PC-9 (cell line): ENCODE results near the gene ADSS1. TPM values are rescaled to one million over a fixed set of nuclear protein-coding genes. Genes with fewer than 3 reads are reported as not detected.

Source experiments
- BruUV-seq: library from RNA; stranded (reverse); fragments of 400-500 nt; replicated peaks from 2 replicates; lab custom pipeline; 2021; lab: Mats Ljungman, UMichigan
- CTCF ChIA-PET: fragments of 300-600 bp; sonication (Branson Sonifier 250); formaldehyde crosslinking; loops from one replicate; lab custom pipeline; 2022; ENCODE audit warnings: antibody characterized with exemption; lab: Charles Lee
- POLR2A ChIA-PET: fragments of 300-600 bp; sonication (Branson Sonifier 250); formaldehyde crosslinking; loops from one replicate; lab custom pipeline; 2022; ENCODE audit warnings: antibody characterized with exemption; ENCODE audit not compliant: unreplicated experiment; lab: Charles Lee
- DNase-seq, 2 experiments: peaks; one replicate each; pipeline versions ENCODE4 v3.0.0 to v3.0.0-alpha.2; 2015 to 2022; ENCODE audit warnings: mixed read lengths in 1 of 2
- H2AFZ ChIP-seq: fragments of 200-600 bp; sonication (generic); 2 replicates; pipeline ENCODE4 v1.8.1; 2017; ENCODE audit warnings: antibody characterized with exemption
- H3F3A ChIP-seq: fragments of 200-600 bp; sonication (generic); 2 replicates; pipeline ENCODE4 v1.8.1; 2017; ENCODE audit warnings: antibody characterized with exemption, mild to moderate bottlenecking, low read depth; ENCODE audit not compliant: insufficient read depth
- H3K27ac ChIP-seq: fragments of 200-600 bp; sonication (generic); 2 replicates; pipeline ENCODE4 v1.6.1; 2016; ENCODE audit warnings: mixed run types
- H3K27me3 ChIP-seq: fragments of 200-600 bp; sonication (generic); 2 replicates; pipeline ENCODE4 v1.6.1; 2016; ENCODE audit warnings: low read depth, mixed run types; ENCODE audit not compliant: insufficient read depth
- H3K36me3 ChIP-seq: fragments of 200-600 bp; sonication (generic); 2 replicates; pipeline ENCODE4 v1.6.1; 2016; ENCODE audit warnings: low read depth, mixed run types
- H3K4me1 ChIP-seq: fragments of 200-600 bp; sonication (generic); replicated peaks from 2 replicates; pipeline ENCODE4 v1.6.1; 2016; ENCODE audit warnings: mixed run types; ENCODE audit not compliant: insufficient read depth
- H3K4me2 ChIP-seq: fragments of 200-600 bp; sonication (generic); 2 replicates; pipeline ENCODE4 v1.6.1; 2017; ENCODE audit warnings: mixed run types
- H3K4me3 ChIP-seq: fragments of 200-600 bp; sonication (generic); 2 replicates; pipeline ENCODE4 v1.6.1; 2016; ENCODE audit warnings: mixed run types
- H3K79me2 ChIP-seq: fragments of 200-600 bp; sonication (generic); 2 replicates; pipeline ENCODE4 v1.6.1; 2017; ENCODE audit warnings: low read depth, mixed run types
- H3K9me2 ChIP-seq: fragments of 200-600 bp; sonication (generic); 2 replicates; pipeline ENCODE4 v1.8.1; 2017; ENCODE audit warnings: mild to moderate bottlenecking; ENCODE audit not compliant: insufficient read depth
- H3K9me3 ChIP-seq: fragments of 200-600 bp; sonication (generic); 2 replicates; pipeline ENCODE4 v1.8.1; 2016; ENCODE audit warnings: low read depth; ENCODE audit not compliant: insufficient read depth
- H4K20me1 ChIP-seq: fragments of 200-600 bp; sonication (generic); 2 replicates; pipeline ENCODE4 v1.8.1; 2017; ENCODE audit not compliant: insufficient read depth
- CTCF ChIP-seq: fragments of 200-600 bp; sonication (generic); conservative IDR thresholded peaks from 2 replicates; pipeline ENCODE4 v1.6.1; 2017; ENCODE audit warnings: mixed run types, antibody characterized with exemption, mild to moderate bottlenecking, moderate library complexity
- EZH2 ChIP-seq: fragments of 200-600 bp; sonication (generic); IDR thresholded peaks from 2 replicates; pipeline ENCODE4 v1.8.0; 2017; ENCODE audit warnings: antibody characterized with exemption, low read depth
- intact Hi-C: fragments of 100-400 bp; cut with micrococcal nuclease; formaldehyde crosslinking; loops from one replicate; pipeline ENCODE4 v1.10.0; 2022; ENCODE audit not compliant: unreplicated experiment
- total RNA-seq: library from RNA; stranded (reverse); gene quantifications from 2 replicates; pipeline ENCODE4 v1.2.3, GENCODE V29; 2021

ADSS1 gene
- total RNA-seq, 1 experiment from 2014 or later, result 5.8 TPM

- H3F3A ChIP-seq, result peaks cover 7% of the 10 kb centered on the region; the same call in 1 of the 2 replicates
- H3K4me3 ChIP-seq, result no peak overlapping the region
- no peak overlapping the region for H3K4me2 ChIP-seq
- H4K20me1 ChIP-seq, result peaks cover 2% of the 10 kb centered on the region
- H3K9me2 ChIP-seq, result no peaks in the 10 kb centered on the region
- intact Hi-C loops, result loop anchor here (5.0 kb wide), 2 partner anchors 38 to 53 kb away; no protein-coding TSS in a partner anchor
- BruUV-seq, result no TSS peak
- peaks cover 3% of the 10 kb centered on the region; the same call in 1 of the 2 replicates for H3K36me3 ChIP-seq
- no peak overlapping the region for H2AFZ ChIP-seq
- no peak for DNase-seq
- H3K27me3 ChIP-seq, result no peaks in the 10 kb centered on the region
- H3K79me2 ChIP-seq, result no peaks in the 10 kb centered on the region
- H3K4me1 ChIP-seq, result no peaks in the 10 kb centered on the region
- CTCF ChIA-PET, result no interaction called here
- no peak overlapping the region for H3K27ac ChIP-seq
- no peaks in the 10 kb centered on the region for H3K9me3 ChIP-seq
- TF ChIP-seq CTCF, result no peak
- TF ChIP-seq EZH2, result no peak
- POLR2A ChIA-PET, result no interaction called here
Measured at GRCh38 chr14:104705340-104706047, 18.5 kb upstream of the ADSS1 start.

GRCh38 chr14:104706733-104707607, 17.1 kb upstream of the ADSS1 start:
- H3K9me3 ChIP-seq, result no peaks in the 10 kb centered on the region
- H2AFZ ChIP-seq, result no peak overlapping the region
- ChIA-PET CTCF (no interaction called here), POLR2A (no interaction called here)
- peaks cover 3% of the 10 kb centered on the region; the same call in 1 of the 2 replicates for H3K36me3 ChIP-seq
- H3K9me2 ChIP-seq, result no peaks in the 10 kb centered on the region
- no TSS peak for BruUV-seq
- no peak for DNase-seq
- no peaks in the 10 kb centered on the region for H3K4me1 ChIP-seq
- H3K27me3 ChIP-seq, result no peaks in the 10 kb centered on the region
- H3K27ac ChIP-seq, result no peak overlapping the region
- peaks cover 2% of the 10 kb centered on the region for H4K20me1 ChIP-seq
- H3K4me3 ChIP-seq, result no peak overlapping the region
- intact Hi-C loops, result loop anchor here (5.0 kb wide), 2 partner anchors 40 to 55 kb away; no protein-coding TSS in a partner anchor
- H3K4me2 ChIP-seq, result no peak overlapping the region
- TF ChIP-seq CTCF (no peak), EZH2 (no peak)
- no peaks in the 10 kb centered on the region for H3K79me2 ChIP-seq
- peaks cover 7% of the 10 kb centered on the region; the same call in 1 of the 2 replicates for H3F3A ChIP-seq
